ENCODE measurements around the gene CASTOR2.
"Not testable (repeated sequence)": the region's sequence is repeated elsewhere in the genome, so short reads cannot be mapped to it uniquely, and the experiment has no call there.

- TF ChIP-seq CTCF, POLR2A, POLR2AphosphoS5 (IDR thresholded peaks at IDR 0.05): not testable (repeated sequence)
Observed at GRCh38 chr7:74975959-74976358, 11.5 kb downstream of the CASTOR2 start.

Measured in breast epithelium (tissue), 3 donors.